Parathyroid adenoma (tissue), 2 donors: ENCODE results near the gene ZAP70.

Source experiments
- H2AFZ ChIP-seq: fragments of 300-600 bp; sonication (generic); one replicate; pipeline ENCODE4 v1.7.0; 2017; ENCODE audit warnings: antibody characterized with exemption, mild to moderate bottlenecking
- H3K27ac ChIP-seq: fragments of 300-600 bp; sonication (generic); one replicate; pipeline ENCODE4 v1.7.0; 2017
- H3K27me3 ChIP-seq: fragments of 300-600 bp; sonication (generic); one replicate; pipeline ENCODE4 v1.7.0; 2017; ENCODE audit warnings: low read length; ENCODE audit not compliant: control insufficient read depth, insufficient read depth
- H3K36me3 ChIP-seq: fragments of 300-600 bp; sonication (generic); one replicate; pipeline ENCODE4 v1.7.0; 2017; ENCODE audit warnings: low read length; ENCODE audit not compliant: control insufficient read depth, insufficient read depth
- H3K4me1 ChIP-seq: fragments of 300-600 bp; sonication (generic); one replicate; pipeline ENCODE4 v1.7.0; 2017; ENCODE audit warnings: control low read depth
- H3K4me2 ChIP-seq: fragments of 300-600 bp; sonication (generic); one replicate; pipeline ENCODE4 v1.7.0; 2017; ENCODE audit warnings: low read length
- H3K4me3 ChIP-seq: fragments of 300-600 bp; sonication (generic); one replicate; pipeline ENCODE4 v1.7.0; 2017; ENCODE audit warnings: low read depth, low read length
- H3K79me2 ChIP-seq: fragments of 300-600 bp; sonication (generic); one replicate; pipeline ENCODE4 v1.7.0; 2017; ENCODE audit warnings: control low read depth
- H3K9ac ChIP-seq: fragments of 300-600 bp; sonication (generic); one replicate; pipeline ENCODE4 v1.7.0; 2017; ENCODE audit warnings: mild to moderate bottlenecking
- H3K9me3 ChIP-seq: fragments of 300-600 bp; sonication (generic); one replicate; pipeline ENCODE4 v1.7.0; 2017; ENCODE audit warnings: low read length; ENCODE audit not compliant: control insufficient read depth
- CTCF ChIP-seq: fragments of 300-600 bp; sonication (generic); IDR thresholded peaks from one replicate; pipeline ENCODE4 v1.7.0; 2017; ENCODE audit warnings: antibody characterized with exemption, mild to moderate bottlenecking
- donor health status: primary hyperparathyroidism.

ZAP70 gene

GRCh38 chr2:97713296-97714083 is at the start of gene ZAP70:
Gene ZAP70, plus strand, starts transcription at chr2:97713576. Its CDS starts 10,461 bp downstream, at chr2:97724037.
- H3K4me1 ChIP-seq = peaks cover 9% of the 10 kb centered on the region
- no peak within 1 kb of the TSS for H3K4me3 ChIP-seq
- H3K27ac ChIP-seq = no peak within 1 kb of the TSS
- no peak for TF ChIP-seq CTCF
- H3K9me3 ChIP-seq = no peaks in the 10 kb centered on the region
- H3K79me2 ChIP-seq = no peaks in the 10 kb centered on the region
- H3K27me3 ChIP-seq = no peaks in the 10 kb centered on the region
- H3K36me3 ChIP-seq = no peaks in the 10 kb centered on the region
- H3K9ac ChIP-seq = no peak within 1 kb of the TSS
- H3K4me2 ChIP-seq = no peak within 1 kb of the TSS
- peak within 1 kb of the TSS; percentile 56 for H2AFZ ChIP-seq

GRCh38 chr2:97663626-97663961 is 49.8 kb upstream of the ZAP70 start:
- peak overlapping the region; percentile 69 for H3K27ac ChIP-seq
- H3K79me2 ChIP-seq = no peaks in the 10 kb centered on the region
- H3K4me3 ChIP-seq = peak overlapping the region; percentile 81
- H2AFZ ChIP-seq = peak overlapping the region; percentile 89
- H3K27me3 ChIP-seq = no peaks in the 10 kb centered on the region
- peaks cover 8% of the 10 kb centered on the region for H3K4me1 ChIP-seq
- no peaks in the 10 kb centered on the region for H3K36me3 ChIP-seq
- H3K9me3 ChIP-seq = no peaks in the 10 kb centered on the region
- peak overlapping the region; percentile 43 for H3K9ac ChIP-seq
- no peak for TF ChIP-seq CTCF
- peak overlapping the region; percentile 91 for H3K4me2 ChIP-seq

- peak within 1 kb of the TSS; percentile 43 for H3K9ac ChIP-seq
- peak within 1 kb of the TSS; percentile 81 for H3K4me3 ChIP-seq
- peak within 1 kb of the TSS; percentile 85 for H3K27ac ChIP-seq
- H3K36me3 ChIP-seq = no peaks in the 10 kb centered on the region
- H3K79me2 ChIP-seq = no peaks in the 10 kb centered on the region
- H3K9me3 ChIP-seq = no peaks in the 10 kb centered on the region
- peak within 1 kb of the TSS; percentile 91 for H3K4me2 ChIP-seq
- peak within 1 kb of the TSS; percentile 89 for H2AFZ ChIP-seq
- peaks cover 8% of the 10 kb centered on the region for H3K4me1 ChIP-seq
- no peaks in the 10 kb centered on the region for H3K27me3 ChIP-seq
- TF ChIP-seq CTCF = peak; percentile 84
Observed at GRCh38 chr2:97663962-97664635, 49.3 kb upstream of the ZAP70 start, which contains the start of gene ACTR1B. Gene ACTR1B, minus strand, starts transcription at chr2:97664044. Its CDS starts 154 bp downstream, at chr2:97663890.

GRCh38 chr2:97664636-97664970 is 48.8 kb upstream of the ZAP70 start:
- no peaks in the 10 kb centered on the region for H3K27me3 ChIP-seq
- peak overlapping the region; percentile 67 for H3K4me3 ChIP-seq
- H3K9ac ChIP-seq = no peak overlapping the region
- H2AFZ ChIP-seq = peak overlapping the region; percentile 74
- H3K4me1 ChIP-seq = peaks cover 8% of the 10 kb centered on the region
- no peaks in the 10 kb centered on the region for H3K36me3 ChIP-seq
- TF ChIP-seq CTCF = no peak
- peak overlapping the region; percentile 85 for H3K27ac ChIP-seq
- H3K4me2 ChIP-seq = peak overlapping the region; percentile 68
- H3K9me3 ChIP-seq = no peaks in the 10 kb centered on the region
- no peaks in the 10 kb centered on the region for H3K79me2 ChIP-seq
